HepG2 (cell line): ENCODE results near the gene PEX3. TPM values are rescaled to one million over a fixed set of nuclear protein-coding genes. Genes with fewer than 3 reads are reported as not detected.
A peak's percentile ranks its signal among the peaks of the same experiment; 100 is the strongest.

Experiments used
- CBFB ChIP-seq: sonication (generic); formaldehyde crosslinking; IDR thresholded peaks from 2 replicates; pipeline ENCODE4 v1.4.0; 2020; ENCODE audit warnings: missing genetic modification reagents
- ELF4 ChIP-seq: sonication (generic); formaldehyde crosslinking; IDR thresholded peaks from 2 replicates; pipeline ENCODE4 v1.5.0; 2020; ENCODE audit warnings: missing genetic modification reagents, mild to moderate bottlenecking, moderate library complexity, borderline replicate concordance
- GABPB1 ChIP-seq: IDR thresholded peaks from 2 replicates; pipeline ENCODE4 v1.6.1; 2016; ENCODE audit warnings: mild to moderate bottlenecking, missing genetic modification reagents, moderate library complexity, missing compliant biosample characterization
- HDAC6 ChIP-seq: fragments of 200-600 bp; sonication (generic); IDR thresholded peaks from 2 replicates; pipeline ENCODE4 v1.7.0; 2017; ENCODE audit warnings: mild to moderate bottlenecking, antibody characterized with exemption, low read length, low read depth
- MED1 ChIP-seq: sonication (generic); formaldehyde crosslinking; IDR thresholded peaks from 2 replicates; pipeline ENCODE4 v1.4.0; 2020; ENCODE audit warnings: missing genetic modification reagents
- ONECUT2 ChIP-seq: sonication (generic); formaldehyde crosslinking; IDR thresholded peaks from 2 replicates; pipeline ENCODE4 v1.4.0; 2020; ENCODE audit warnings: missing genetic modification reagents
- POLR2A ChIP-seq, 2 experiments: IDR thresholded peaks; 2 replicates each; pipeline ENCODE4 v1.6.1; 2011; ENCODE audit warnings: low read depth in 2 of 2, low read length in 2 of 2, mild to moderate bottlenecking in 1 of 2, moderate library complexity in 1 of 2; ENCODE audit not compliant: insufficient read depth in 1 of 2
- REXO4 ChIP-seq: sonication (generic); formaldehyde crosslinking; IDR thresholded peaks from 2 replicates; pipeline ENCODE4 v1.8.0; 2022; ENCODE audit warnings: missing genetic modification reagents, mild to moderate bottlenecking, borderline replicate concordance
- SAFB2 ChIP-seq: sonication (generic); formaldehyde crosslinking; IDR thresholded peaks from 2 replicates; pipeline ENCODE4 v1.5.1; 2020; ENCODE audit warnings: missing genetic modification reagents, low read depth, mild to moderate bottlenecking, borderline replicate concordance
- SATB2 ChIP-seq: sonication (generic); formaldehyde crosslinking; IDR thresholded peaks from 2 replicates; pipeline ENCODE4 v1.5.0; 2020; ENCODE audit warnings: missing genetic modification reagents
- SMC3 ChIP-seq: IDR thresholded peaks from 2 replicates; pipeline ENCODE4 v1.6.1; 2011; ENCODE audit warnings: low read length, improper control_type of control experiment
- SYNCRIP ChIP-seq: fragments of 200-400 bp; formaldehyde crosslinking; IDR thresholded peaks from 2 replicates; pipeline ENCODE4 v1.6.1; 2018; ENCODE audit warnings: mild to moderate bottlenecking, low read depth, low read length; ENCODE audit not compliant: insufficient read depth
- ZBTB8A ChIP-seq: sonication (generic); formaldehyde crosslinking; IDR thresholded peaks from 2 replicates; pipeline ENCODE4 v1.4.0; 2020; ENCODE audit warnings: mild to moderate bottlenecking, low read depth, missing genetic modification reagents, borderline replicate concordance
- ZNF160 ChIP-seq: sonication (generic); formaldehyde crosslinking; IDR thresholded peaks from 2 replicates; pipeline ENCODE4 v1.8.0; 2022; ENCODE audit warnings: mild to moderate bottlenecking, inconsistent platforms, missing genetic modification reagents
- ZNF317 ChIP-seq: sonication (generic); formaldehyde crosslinking; IDR thresholded peaks from 2 replicates; pipeline ENCODE4 v1.5.0; 2020; ENCODE audit warnings: mild to moderate bottlenecking, missing genetic modification reagents
- ZNF589 ChIP-seq: sonication (generic); formaldehyde crosslinking; conservative IDR thresholded peaks from 2 replicates; pipeline ENCODE4 v1.8.0; 2022; ENCODE audit warnings: mild to moderate bottlenecking, moderate library complexity, missing genetic modification reagents
- ZNF792 ChIP-seq: IDR thresholded peaks from 2 replicates; pipeline ENCODE4 v1.6.1; 2016
- polyA plus RNA-seq, 8 experiments: library from polyadenylated mRNA; depleted of rRNA in 3 of 8; stranded (reverse) in 7 of 8; unstranded in 1 of 8; fragments of >200 nt; fragmentation: Illumina TruSeq in 4 of 8; extraction: Trizol in 4 of 8; gene quantifications; 2 replicates each; pipeline versions ENCODE4 v1.2.1 to v1.2.3, GENCODE V29; 2011 to 2016; ENCODE audit warnings: low read depth in 4 of 8, missing spikeins in 1 of 8, mixed read lengths in 1 of 8; ENCODE audit not compliant: insufficient read depth in 1 of 8
- total RNA-seq, 5 experiments: library from RNA; depleted of rRNA; stranded (reverse); fragments of >200 nt; fragmentation: Illumina TruSeq; extraction: Trizol; gene quantifications; 2 replicates each; pipeline ENCODE4 v1.2.3, GENCODE V29; 2016; ENCODE audit warnings: low read depth in 1 of 5
- TF ChIP-seq, protein P1 (sequence below): sonication (generic); formaldehyde crosslinking; IDR thresholded peaks from 2 replicates; pipeline ENCODE4 v1.4.0; 2020; ENCODE audit warnings: missing genetic modification reagents
- TF ChIP-seq, protein P2 (sequence below): sonication (generic); formaldehyde crosslinking; IDR thresholded peaks from 2 replicates; pipeline ENCODE4 v1.8.1; 2023; ENCODE audit warnings: missing genetic modification reagents, inconsistent platforms, borderline replicate concordance
- TF ChIP-seq, protein P3 (sequence below): sonication (generic); formaldehyde crosslinking; IDR thresholded peaks from 2 replicates; pipeline ENCODE4 v1.4.0; 2020; ENCODE audit warnings: mild to moderate bottlenecking, missing genetic modification reagents
- TF ChIP-seq, protein P4 (sequence below): sonication (generic); formaldehyde crosslinking; IDR thresholded peaks from 2 replicates; pipeline ENCODE4 v1.4.0; 2020; ENCODE audit warnings: mild to moderate bottlenecking, low read depth, missing genetic modification reagents

The PEX3 gene
- total and polyA plus RNA-seq, 2 of the 13 experiments (the other 11 are each of a cell fraction or from before 2014, with no cell fraction given), result 30.9 to 40.8 TPM

DNA sequence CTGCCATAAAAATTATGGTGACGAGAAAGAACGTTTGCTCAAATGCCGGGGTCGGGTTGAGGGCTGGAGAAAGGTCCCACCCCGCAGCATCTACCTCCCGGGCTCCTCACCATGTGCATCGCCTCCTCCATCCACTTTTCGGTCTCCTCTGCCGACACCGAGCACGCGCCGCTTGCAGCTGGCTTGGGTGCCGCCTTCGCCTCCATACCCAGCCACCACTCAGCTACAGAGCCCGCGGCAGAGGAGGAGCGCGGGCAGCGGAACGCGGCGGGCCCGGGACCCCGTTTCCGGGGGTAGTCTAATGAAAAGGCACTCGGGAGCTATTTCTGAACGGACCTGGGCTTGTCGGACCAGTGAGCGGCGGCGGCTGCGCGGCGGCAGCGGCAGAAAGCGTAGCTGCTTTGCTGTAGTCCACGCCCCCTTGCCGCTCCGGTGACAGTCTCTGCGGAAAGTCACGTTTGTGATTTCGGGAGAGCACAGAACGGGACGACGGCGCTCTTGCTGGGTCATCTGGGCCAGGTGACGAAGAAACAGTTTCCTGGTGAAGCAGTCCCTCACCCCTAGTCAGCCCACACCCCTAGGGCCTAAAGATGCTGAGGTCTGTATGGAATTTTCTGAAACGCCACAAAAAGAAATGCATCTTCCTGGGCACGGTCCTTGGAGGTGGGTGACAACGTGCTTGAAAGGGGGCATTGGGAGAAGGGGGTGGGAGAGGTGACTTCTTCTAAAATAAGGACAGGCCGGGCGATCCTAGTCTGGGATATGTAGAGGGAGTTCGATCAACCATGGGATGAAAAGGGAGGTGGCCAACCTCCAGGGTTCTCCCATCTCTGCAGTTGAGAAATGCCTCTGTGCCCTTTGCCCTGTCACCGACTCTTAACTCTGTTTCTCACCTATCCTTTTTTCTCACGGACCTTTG, at the start of gene PEX3, which contains the start of gene ADAT2 (continued):
- TF ChIP-seq, protein P1, sequence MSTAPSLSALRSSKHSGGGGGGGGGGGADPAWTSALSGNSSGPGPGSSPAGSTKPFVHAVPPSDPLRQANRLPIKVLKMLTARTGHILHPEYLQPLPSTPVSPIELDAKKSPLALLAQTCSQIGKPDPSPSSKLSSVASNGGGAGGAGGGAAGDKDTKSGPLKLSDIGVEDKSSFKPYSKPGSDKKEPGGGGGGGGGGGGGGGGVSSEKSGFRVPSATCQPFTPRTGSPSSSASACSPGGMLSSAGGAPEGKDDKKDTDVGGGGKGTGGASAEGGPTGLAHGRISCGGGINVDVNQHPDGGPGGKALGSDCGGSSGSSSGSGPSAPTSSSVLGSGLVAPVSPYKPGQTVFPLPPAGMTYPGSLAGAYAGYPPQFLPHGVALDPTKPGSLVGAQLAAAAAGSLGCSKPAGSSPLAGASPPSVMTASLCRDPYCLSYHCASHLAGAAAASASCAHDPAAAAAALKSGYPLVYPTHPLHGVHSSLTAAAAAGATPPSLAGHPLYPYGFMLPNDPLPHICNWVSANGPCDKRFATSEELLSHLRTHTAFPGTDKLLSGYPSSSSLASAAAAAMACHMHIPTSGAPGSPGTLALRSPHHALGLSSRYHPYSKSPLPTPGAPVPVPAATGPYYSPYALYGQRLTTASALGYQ (CRISPR knock-in tag), result peak; percentile 98
- TF ChIP-seq GABPB1 (CRISPR knock-in tag) (peak; percentile 99), SMC3 (no peak), HDAC6 (no peak), ZBTB8A (CRISPR knock-in tag) (no peak), CBFB (peak; percentile 99), ZNF589 (peak; percentile 99), REXO4 (CRISPR knock-in tag) (peak; percentile 85; the same call in 1 of the 2 replicates), MED1 (peak; percentile 95), POLR2A (IDR thresholded peaks at IDR 0.05; ENCODE audit: insufficient read depth in 1 of 2, low read depth in 2 of 2, low read length in 2 of 2) (peak; percentile 90 to 91), SYNCRIP (no peak), ZNF792 (CRISPR knock-in tag) (peak; percentile 98), SAFB2 (peak; percentile 97), ONECUT2 (CRISPR knock-in tag) (peak; percentile 49; the same call in 1 of the 2 replicates), ZNF317 (CRISPR knock-in tag) (peak; percentile 86), ELF4 (CRISPR knock-in tag) (peak; percentile 61), SATB2 (CRISPR knock-in tag) (peak; percentile 78; the same call in 1 of the 2 replicates), ZNF160 (peak; percentile 95)
- TF ChIP-seq, protein P2, sequence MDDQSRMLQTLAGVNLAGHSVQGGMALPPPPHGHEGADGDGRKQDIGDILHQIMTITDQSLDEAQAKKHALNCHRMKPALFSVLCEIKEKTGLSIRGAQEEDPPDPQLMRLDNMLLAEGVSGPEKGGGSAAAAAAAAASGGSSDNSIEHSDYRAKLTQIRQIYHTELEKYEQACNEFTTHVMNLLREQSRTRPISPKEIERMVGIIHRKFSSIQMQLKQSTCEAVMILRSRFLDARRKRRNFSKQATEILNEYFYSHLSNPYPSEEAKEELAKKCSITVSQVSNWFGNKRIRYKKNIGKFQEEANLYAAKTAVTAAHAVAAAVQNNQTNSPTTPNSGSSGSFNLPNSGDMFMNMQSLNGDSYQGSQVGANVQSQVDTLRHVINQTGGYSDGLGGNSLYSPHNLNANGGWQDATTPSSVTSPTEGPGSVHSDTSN (CRISPR knock-in tag), result no peak; the same call in 1 of the 2 replicates
- TF ChIP-seq, protein P3, sequence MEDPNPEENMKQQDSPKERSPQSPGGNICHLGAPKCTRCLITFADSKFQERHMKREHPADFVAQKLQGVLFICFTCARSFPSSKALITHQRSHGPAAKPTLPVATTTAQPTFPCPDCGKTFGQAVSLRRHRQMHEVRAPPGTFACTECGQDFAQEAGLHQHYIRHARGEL (CRISPR knock-in tag), result peak; percentile 57; the same call in 1 of the 2 replicates
- TF ChIP-seq, protein P4, sequence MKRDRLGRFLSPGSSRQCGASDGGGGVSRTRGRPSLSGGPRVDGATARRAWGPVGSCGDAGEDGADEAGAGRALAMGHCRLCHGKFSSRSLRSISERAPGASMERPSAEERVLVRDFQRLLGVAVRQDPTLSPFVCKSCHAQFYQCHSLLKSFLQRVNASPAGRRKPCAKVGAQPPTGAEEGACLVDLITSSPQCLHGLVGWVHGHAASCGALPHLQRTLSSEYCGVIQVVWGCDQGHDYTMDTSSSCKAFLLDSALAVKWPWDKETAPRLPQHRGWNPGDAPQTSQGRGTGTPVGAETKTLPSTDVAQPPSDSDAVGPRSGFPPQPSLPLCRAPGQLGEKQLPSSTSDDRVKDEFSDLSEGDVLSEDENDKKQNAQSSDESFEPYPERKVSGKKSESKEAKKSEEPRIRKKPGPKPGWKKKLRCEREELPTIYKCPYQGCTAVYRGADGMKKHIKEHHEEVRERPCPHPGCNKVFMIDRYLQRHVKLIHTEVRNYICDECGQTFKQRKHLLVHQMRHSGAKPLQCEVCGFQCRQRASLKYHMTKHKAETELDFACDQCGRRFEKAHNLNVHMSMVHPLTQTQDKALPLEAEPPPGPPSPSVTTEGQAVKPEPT (CRISPR knock-in tag), result no peak; the same call in 1 of the 2 replicates
